Heart right ventricle (tissue), 16 donors: Measurements from ENCODE around the gene MCCC1. TPM values are rescaled to one million over a fixed set of nuclear protein-coding genes. Genes with fewer than 3 reads are reported as not detected.

Experiments used
- ATAC-seq, 8 donors: fragments of 200-7000 bp; cut with Tn5 transposase; one replicate each; pipeline ENCODE4 v1.9.1; 2020; ENCODE audit warnings: mild to moderate bottlenecking in 8 of 8, moderate library complexity in 8 of 8, moderate number of reproducible peaks in 1 of 8
- DNase-seq, 2 donors: peaks; one replicate each; pipeline ENCODE4 v3.0.0-alpha.2; 2020
- H3K27ac ChIP-seq, 10 donors: fragments of 200-600 bp; sonication (generic) in 2 of 10; one replicate each; pipeline versions ENCODE4 v1.5.0 to v1.8.0; 2020 to 2022; ENCODE audit warnings: mild to moderate bottlenecking in 3 of 10
- H3K27me3 ChIP-seq, 7 donors: fragments of 200-600 bp; one replicate each; pipeline ENCODE4 v1.8.0; 2021 to 2022; ENCODE audit warnings: mild to moderate bottlenecking in 2 of 7
- H3K36me3 ChIP-seq, 9 donors: fragments of 200-600 bp; sonication (generic) in 1 of 9; one replicate each; pipeline versions ENCODE4 v1.5.0 to v1.8.0; 2020 to 2022; ENCODE audit warnings: mild to moderate bottlenecking in 2 of 9
- H3K4me1 ChIP-seq, 9 donors: fragments of 200-600 bp; sonication (generic) in 1 of 9; one replicate each; pipeline versions ENCODE4 v1.5.0 to v1.8.0; 2020 to 2022; ENCODE audit warnings: mild to moderate bottlenecking in 4 of 9
- H3K4me3 ChIP-seq, 10 donors: fragments of 200-600 bp; sonication (generic) in 2 of 10; one replicate each; pipeline versions ENCODE4 v1.5.0 to v1.8.0; 2020 to 2022; ENCODE audit warnings: mild to moderate bottlenecking in 7 of 10, moderate library complexity in 2 of 10
- H3K9me3 ChIP-seq, 11 donors: fragments of 200-600 bp in 10 of 11; sonication (generic) in 2 of 11; one replicate each; pipeline versions ENCODE4 v1.5.0 to v1.8.0; 2013 to 2022; ENCODE audit warnings: mild to moderate bottlenecking in 2 of 11, control low read depth in 1 of 11, moderate library complexity in 1 of 11
- CTCF ChIP-seq, 9 donors: fragments of 200-600 bp; sonication (generic) in 2 of 9; IDR thresholded peaks; one replicate each; pipeline versions ENCODE4 v1.5.0 to v1.8.0; 2021 to 2022; ENCODE audit warnings: antibody characterized with exemption in 9 of 9, mild to moderate bottlenecking in 5 of 9, moderate library complexity in 1 of 9
- WGBS, 2 donors: extraction: QIAGEN DNeasy Blood & Tissue Kit; methylation state at CpG; one replicate each; pipeline ENCODE4 v1.1.7; 2013; ENCODE audit warnings: inconsistent platforms in 1 of 2; 5-methylcytosine and 5-hydroxymethylcytosine counted together
- intact Hi-C, 10 donors: fragments of 100-400 bp; cut with DNase I; formaldehyde crosslinking; loops; one replicate each; pipeline versions ENCODE4 v1.11.1 to v1.14.2; 2022
- polyA plus RNA-seq, 2 donors: library from polyadenylated mRNA; stranded (reverse); fragments of 200-250 nt; gene quantifications; one replicate each; pipeline ENCODE4 v1.2.3, GENCODE V29; 2013
- total RNA-seq, 10 donors: library from RNA; stranded (reverse); fragmentation: NEBNext Ultra II Directional in 3 of 10; extraction: Animal tissue kit (Norgen Biotek cat#: 25700) in 3 of 10; gene quantifications; one replicate each; pipeline versions ENCODE4 v1.2.1 to v1.2.4, GENCODE V29; 2021 to 2023
- donor health status: Arrhythmogenic right ventricular cardiomyopathy.
- donor health status: ischemic (EF 13 %, LVEDD 7.1; RV severe dilation, severe dysfunction).
- donor health status: healthy with polysubstance abuse.
- donor health status: DM: no; HTN: yes; CAD: no.
- donor health status: DM: no; HTN: no; CAD: no.
- donor health status: ischemic (EF 25% LVEDD 6.9; RV normal size, moderate dysfunction).
- donor health status: ischemic (EF 25% LVEDD 5.7; RV mildly dilated, moderate dysfunction).
- donor health status: healthy.
- donor health status: DM: yes; HTN: yes; CAD: no.
- donor health status: Ischemic cardiomyopathy.
- donor health status: ischemic (EF 35%, LVEDD 5.7; RV mildly dilated, moderate dysfunction).
- donor health status: nonischemic (EF 11% LVEDD 7.7; RV severe dilation, severe dysfunction).
- donor health status: DM: yes; HTN: yes; CAD: no.
- donor health status: PGD.
- donor health status: ischemic (EF 29% LVEDD 5.4; RV normal size, mild dysfunction).
- donor health status: nonischemic (EF 23%, LVEDD 6.1; RV moderate dilation, normal function).

Gene MCCC1
- total and polyA plus RNA-seq, 12 donors = 28.9 to 62.9 (median 46.0) TPM

DNA sequence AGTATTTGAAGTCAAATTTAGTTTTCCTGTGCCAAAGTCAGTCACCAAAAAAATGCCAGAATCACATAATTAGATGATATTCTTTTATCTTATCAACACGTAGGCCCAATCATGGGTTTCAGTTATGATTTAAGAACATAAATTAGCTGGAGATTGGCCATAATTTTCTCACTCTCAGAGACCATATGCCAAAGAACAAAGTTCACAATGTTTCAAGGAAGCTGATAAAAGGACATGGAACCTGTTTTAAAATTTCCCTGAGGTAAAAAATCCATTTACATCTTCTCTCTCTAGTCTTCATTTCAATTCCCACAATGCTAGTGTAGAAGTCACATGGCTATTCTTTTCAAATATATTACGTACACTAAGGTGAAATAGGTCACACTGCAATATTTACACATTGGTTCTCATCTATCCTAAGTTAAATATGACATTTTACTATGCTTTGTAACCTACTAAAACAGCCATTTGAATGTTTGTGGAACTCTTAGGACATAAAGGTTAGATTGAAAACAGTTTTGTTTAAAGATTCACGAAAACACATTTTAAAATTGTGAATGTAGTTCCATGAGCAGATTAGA, 76.3 kb downstream of the MCCC1 start:
- intact Hi-C loops = no loop called here
- TF ChIP-seq CTCF (IDR thresholded peaks at IDR 0.05) = no peak
- no peak for DNase-seq

GRCh38 chr3:183018421-183019192, 80.7 kb downstream of the MCCC1 start:
- Histone ChIP-seq H3K4me3 (no peak overlapping the region), H3K27ac (no peak overlapping the region), H3K27me3 (no peaks in the 10 kb centered on the region), H3K4me1 (no peaks in the 10 kb centered on the region), H3K9me3 (no peaks in the 10 kb centered on the region), H3K36me3 (peaks cover 0 to 92% (median 38%) of the 10 kb centered on the region in 9 donors)
- DNase-seq = no peak
- intact Hi-C loops = no loop called here
- WGBS, 2 donors = 93 to 96% methylated on average over 3 of the region's 3 CpGs
- ATAC-seq = no peak
- no peak for TF ChIP-seq CTCF (IDR thresholded peaks at IDR 0.05)

More for the DNA sequence above, 76.3 kb downstream of the MCCC1 start:
- no peaks in the 10 kb centered on the region for H3K4me1 ChIP-seq
- H3K27ac ChIP-seq = no peak overlapping the region
- no peaks in the 10 kb centered on the region for H3K27me3 ChIP-seq
- H3K4me3 ChIP-seq = no peak overlapping the region
- no peak for ATAC-seq
- 84 to 85% methylated on average over 3 of the region's 3 CpGs for WGBS, 2 donors
- peaks cover 0 to 3% (median 0%) of the 10 kb centered on the region in 11 donors for H3K9me3 ChIP-seq
- H3K36me3 ChIP-seq = peaks cover 0 to 94% (median 36%) of the 10 kb centered on the region in 9 donors

DNA sequence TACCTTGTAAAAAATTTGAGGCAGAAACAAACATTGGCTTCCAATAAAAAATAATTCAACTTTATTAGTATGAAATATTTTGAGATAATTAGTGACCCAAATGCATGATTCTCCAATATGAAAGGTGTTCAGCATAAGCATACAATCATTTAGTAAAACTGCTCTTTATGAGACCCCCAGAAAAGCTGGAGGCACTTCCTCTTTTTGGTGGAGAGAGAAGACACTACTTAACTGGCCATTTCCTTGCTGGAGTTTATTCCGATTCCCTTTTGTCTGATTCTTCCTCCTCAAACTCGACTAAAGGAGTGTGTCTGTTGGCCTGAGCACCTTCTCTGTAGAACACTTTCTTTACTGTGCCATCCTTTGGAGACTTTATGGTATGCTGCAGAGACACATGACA, 84.1 kb downstream of the MCCC1 start:
- Histone ChIP-seq H3K9me3 (no peaks in the 10 kb centered on the region), H3K4me1 (no peaks in the 10 kb centered on the region), H3K27ac (no peak overlapping the region), H3K36me3 (peaks cover 0 to 82% (median 21%) of the 10 kb centered on the region in 9 donors), H3K4me3 (no peak overlapping the region), H3K27me3 (no peaks in the 10 kb centered on the region)
- ATAC-seq = no peak
- TF ChIP-seq CTCF (IDR thresholded peaks at IDR 0.05) = no peak
- intact Hi-C loops = no loop called here
- 80 to 87% methylated on average over 2 of the region's 2 CpGs for WGBS, 2 donors
- no peak for DNase-seq

- H3K27ac ChIP-seq = no peak overlapping the region
- H3K4me3 ChIP-seq = no peak overlapping the region
- WGBS, 2 donors = 88 to 94% methylated on average over 6 of the region's 6 CpGs
- ATAC-seq = no peak
- TF ChIP-seq CTCF (IDR thresholded peaks at IDR 0.05) = no peak
- peaks cover 0 to 69% (median 14%) of the 10 kb centered on the region in 9 donors for H3K36me3 ChIP-seq
- intact Hi-C loops = no loop called here
- no peaks in the 10 kb centered on the region for H3K4me1 ChIP-seq
- no peaks in the 10 kb centered on the region for H3K27me3 ChIP-seq
- no peak for DNase-seq
- H3K9me3 ChIP-seq = no peaks in the 10 kb centered on the region
Measured at GRCh38 chr3:183013856-183014255, 85.4 kb downstream of the MCCC1 start.
